Loucy (cell line): ENCODE data around the gene TMEM135.

Experiments
- CTCF ChIP-seq: fragments of 200-600 bp; sonication (generic); conservative IDR thresholded peaks from 2 replicates; pipeline ENCODE4 v1.5.1; 2014; ENCODE audit warnings: mild to moderate bottlenecking, antibody characterized with exemption, low read length
- EZH2phosphoT487 ChIP-seq: fragments of 200-600 bp; IDR thresholded peaks from 2 replicates; pipeline ENCODE4 v1.6.1; 2018; ENCODE audit warnings: antibody characterized with exemption, mild to moderate bottlenecking, moderate library complexity, borderline replicate concordance

- TF ChIP-seq CTCF: peak; percentile 31
- no peak for TF ChIP-seq EZH2phosphoT487
These were observed 243.8 kb downstream of the TMEM135 start for GRCh38 chr11:87281496-87281895.
